Frontal cortex (tissue), 4 donors: ENCODE results near the gene DRD2. TPM values are rescaled to one million over a fixed set of nuclear protein-coding genes. Genes with fewer than 3 reads are reported as not detected.

Experiments used
- DNase-seq, 2 donors: peaks; one replicate each; pipeline ENCODE4 v3.0.0; 2012; ENCODE audit warnings: low spot score in 2 of 2
- FAIRE-seq: peaks from 2 replicates; lab custom pipeline; 2012; peaks lifted over from hg19 to GRCh38; lab: Jason Lieb, UNC
- total RNA-seq: library from RNA; depleted of rRNA; stranded (reverse); fragments of >200 nt; gene quantifications from one replicate; pipeline ENCODE4 v1.2.3, GENCODE V29; 2014
- donor health status: control.
- donor health status: control.
- donor health status: control.

The DRD2 gene
- total RNA-seq, 1 donor from 2014 or later = 1.6 TPM

DNA sequence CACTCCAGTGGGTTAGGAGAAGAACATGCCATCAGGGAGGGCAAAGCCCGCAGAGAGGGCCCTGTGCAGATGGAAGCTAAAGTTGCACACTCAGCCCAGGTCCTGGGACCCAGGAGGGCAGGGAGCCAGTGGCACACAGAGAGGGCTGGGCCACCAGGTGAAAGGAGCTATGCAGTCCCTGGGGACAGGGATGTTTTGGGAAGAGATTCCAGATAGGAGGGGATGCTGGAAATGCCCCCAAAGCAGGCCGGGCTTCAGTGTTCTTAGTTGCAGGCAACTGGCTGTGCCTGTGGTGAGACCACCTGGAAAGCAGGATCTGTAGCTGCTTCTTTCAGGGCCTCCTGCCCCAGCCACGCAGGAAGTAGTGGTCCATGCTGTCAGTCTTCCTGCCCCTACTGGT is 68.0 kb downstream of the DRD2 start:
- DNase-seq (no peak), FAIRE-seq (no peak)

DNA sequence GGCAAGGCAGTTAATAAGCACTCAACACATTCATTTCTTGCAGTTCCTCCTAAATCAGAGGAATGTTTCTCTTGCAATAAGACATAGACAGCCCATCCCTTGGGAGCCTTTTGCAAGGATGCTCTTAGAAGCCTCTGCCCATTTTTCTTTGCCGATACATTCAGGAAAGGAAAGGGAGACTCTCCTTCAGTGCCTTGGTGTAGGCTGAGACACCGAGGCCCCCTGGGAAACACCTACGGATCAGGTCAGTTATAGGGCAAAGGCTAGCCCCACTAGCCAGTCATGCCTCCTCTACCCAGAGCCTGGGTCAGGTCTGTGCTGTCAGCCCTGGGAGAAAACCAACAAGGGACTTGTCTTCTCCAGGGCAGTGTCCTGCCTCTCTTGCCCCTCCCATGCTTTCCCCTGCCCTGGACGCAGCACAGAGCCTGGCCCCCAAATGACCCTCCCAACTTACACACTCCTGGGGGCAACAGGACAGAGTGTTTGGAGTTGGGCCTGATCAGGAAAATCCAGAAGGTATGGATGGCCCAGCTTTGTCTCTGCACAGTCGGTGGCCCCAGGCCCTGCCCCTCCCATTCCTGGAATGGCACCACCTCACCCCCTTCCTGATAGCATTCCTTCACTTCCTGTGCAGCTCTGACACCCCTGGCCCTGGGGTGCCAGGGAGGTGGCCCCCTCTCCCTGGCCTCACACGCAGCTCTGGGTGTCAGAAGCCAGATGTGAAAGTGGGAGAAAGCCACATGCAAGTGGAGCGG is 69.3 kb downstream of the DRD2 start:
- no peak for FAIRE-seq

DNA sequence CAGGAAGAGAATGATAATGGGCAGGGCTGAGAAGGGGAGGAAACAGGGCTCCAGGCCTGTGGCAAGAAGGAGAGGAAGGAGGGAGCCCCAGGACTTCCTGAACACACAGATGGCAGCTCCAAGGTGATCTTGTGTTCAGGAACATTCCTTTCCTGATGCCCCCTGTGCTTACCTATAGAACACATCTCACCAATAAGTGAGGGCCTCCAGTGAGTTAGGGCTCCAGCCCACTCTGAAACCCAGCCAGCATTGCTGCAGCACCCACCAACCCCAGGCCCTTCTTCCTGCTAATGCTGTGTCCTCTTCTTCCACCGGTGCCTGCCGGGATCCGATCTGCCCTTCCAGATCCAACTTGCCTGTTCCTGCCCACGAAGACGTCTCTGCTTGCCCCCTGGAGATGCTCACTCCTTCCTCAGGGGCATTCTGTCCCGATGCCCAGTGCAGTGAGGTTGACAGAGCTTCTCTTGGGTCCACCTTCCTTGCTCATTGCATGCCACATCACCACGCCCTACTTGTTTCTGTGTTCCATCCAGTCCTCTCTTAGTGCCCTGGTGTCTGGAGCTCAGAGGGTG is 70.3 kb downstream of the DRD2 start:
- DNase-seq (no peak), FAIRE-seq (no peak)

More for the DNA sequence above, 69.3 kb downstream of the DRD2 start:
- no peak for DNase-seq

DNA sequence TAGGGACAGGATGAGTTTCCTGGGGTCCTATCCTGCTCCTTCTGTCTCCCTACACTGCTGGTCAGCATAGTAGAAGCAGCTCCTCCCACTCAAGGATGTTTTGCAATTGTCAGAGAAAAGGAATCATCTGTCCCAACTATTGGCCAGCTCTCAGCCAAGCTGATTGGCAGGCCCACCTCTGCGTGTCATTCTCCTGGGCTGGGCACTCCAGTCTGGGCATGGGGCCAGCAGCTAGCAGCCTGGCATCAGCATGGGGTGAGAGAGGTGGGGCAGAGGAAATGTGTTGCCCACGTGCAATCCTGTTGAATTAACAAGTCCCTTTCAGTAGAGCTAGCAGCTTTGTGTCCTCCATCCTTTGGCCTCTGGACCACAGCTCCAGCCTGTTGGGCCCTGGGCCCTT is 73.5 kb downstream of the DRD2 start:
- DNase-seq (peak; percentile 23 to 52), FAIRE-seq (no peak)

DNA sequence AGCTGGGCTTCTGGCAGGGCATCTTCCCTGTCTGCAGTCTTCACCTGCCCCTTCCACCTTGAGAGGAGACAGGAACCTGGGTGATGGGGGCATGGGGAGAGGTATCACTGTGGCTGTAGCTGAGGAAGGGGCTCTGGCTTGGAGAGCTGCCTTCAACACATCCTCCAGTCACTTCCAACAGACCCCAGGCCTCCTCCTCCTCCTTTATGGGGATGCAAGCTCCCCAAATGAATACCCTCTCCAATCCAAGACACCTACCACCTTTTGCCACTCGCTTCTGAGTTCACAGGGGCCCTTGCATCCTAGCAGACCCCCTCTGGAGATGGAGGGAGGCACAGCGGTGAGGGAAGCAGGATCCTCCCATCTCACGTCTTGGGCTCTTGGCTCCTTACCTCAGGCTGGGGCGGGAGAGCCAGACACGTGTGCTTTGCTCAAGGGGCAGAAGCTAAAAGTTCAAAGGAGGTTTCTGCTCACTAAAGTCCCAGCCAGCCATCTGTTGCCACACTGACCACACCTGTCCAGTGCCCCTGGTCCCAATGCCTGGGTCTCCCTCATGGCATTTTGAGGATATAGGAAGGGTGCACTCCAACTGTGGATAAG is 74.5 kb downstream of the DRD2 start:
- FAIRE-seq (no peak), DNase-seq (no peak)

DNA sequence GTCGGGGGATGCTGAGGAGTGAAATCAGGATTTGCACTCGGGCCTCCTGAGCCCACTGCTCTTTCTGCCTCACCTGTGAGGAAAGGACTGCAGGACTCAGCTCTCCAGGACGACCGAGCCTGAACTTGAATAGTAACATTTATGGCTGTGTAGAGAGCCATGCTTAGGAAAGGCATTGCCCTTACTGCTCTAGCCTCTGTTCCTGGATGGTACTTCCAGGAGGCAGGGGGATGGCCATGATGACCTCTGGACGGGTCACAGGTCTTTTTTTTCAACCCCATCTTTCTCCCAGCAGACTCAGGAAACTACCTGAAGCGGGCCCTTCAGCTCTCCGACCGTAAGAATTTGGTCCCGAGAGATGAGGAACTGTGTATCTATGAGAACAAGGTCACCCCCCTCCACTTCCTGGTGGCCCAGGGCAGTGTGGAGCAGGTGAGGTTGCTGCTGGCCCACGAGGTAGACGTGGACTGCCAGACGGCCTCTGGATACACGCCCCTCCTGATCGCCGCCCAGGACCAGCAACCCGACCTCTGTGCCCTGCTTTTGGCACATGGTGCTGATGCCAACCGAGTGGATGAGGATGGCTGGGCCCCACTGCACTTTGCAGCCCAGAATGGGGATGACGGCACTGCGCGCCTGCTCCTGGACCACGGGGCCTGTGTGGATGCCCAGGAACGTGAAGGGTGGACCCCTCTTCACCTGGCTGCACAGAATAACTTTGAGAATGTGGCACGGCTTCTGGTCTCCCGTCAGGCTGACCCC is 76.3 kb downstream of the DRD2 start:
- DNase-seq (no peak), FAIRE-seq (no peak)

DNA sequence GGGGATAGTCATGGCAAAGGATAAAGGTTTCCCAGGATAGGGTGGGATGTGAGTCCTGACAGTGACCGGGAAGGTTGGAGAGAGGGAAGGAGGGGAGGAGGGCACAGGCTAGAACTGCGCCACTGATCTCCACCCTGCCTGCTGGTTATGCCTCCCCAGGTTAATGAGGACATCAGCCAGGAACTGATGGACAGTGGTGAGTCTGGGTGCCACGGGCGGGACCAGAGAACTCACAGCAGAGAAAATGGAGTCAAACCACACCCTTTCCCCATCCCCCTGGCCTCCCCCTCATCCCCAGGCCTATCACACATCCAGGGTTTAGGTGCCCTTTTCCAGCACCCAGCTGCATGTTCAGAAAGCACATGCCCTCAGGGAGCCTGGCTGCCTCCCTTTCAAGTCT is 77.4 kb downstream of the DRD2 start:
- FAIRE-seq = no peak
- no peak for DNase-seq

DNA sequence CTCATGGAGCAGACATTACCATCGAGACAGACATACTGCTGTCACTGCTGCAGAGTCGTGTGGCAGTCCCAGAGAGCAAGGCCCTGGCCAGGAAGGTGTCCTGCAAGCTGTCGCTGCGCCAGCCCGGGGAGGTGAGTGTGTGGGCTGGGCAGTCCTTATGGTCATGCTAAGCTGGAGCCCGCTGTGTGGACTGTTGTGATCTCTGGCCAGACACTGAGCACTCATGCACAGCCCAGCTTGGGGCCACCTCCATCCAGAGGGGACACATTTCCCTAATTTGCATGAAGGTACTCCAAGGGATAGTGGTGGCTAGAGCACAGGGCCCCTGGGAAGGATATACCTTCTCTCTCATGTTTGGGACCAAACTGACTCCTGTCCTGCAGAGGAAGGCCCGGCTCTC is 78.0 kb downstream of the DRD2 start:
- no peak for DNase-seq
- no peak for FAIRE-seq

DNA sequence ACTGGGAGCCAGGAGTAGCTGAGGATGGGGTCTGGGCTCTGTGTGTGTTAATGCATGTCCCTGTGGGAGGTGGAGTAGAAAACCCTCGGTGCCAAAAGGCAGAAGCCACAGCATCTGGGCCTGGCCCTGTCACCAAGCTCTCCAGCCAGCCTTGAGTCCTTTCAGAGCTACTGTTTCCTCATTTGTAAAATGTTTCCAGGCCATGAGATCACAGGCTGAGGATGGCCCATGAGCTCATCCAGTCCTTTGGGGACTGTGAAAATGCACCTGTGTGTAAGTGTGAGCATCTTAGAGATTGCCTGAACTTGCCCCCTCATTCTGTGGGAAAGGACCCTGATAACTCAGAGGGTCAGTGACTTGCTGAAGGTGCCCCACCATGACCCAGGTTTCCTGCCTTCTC is 78.5 kb downstream of the DRD2 start:
- DNase-seq = no peak
- no peak for FAIRE-seq

DNA sequence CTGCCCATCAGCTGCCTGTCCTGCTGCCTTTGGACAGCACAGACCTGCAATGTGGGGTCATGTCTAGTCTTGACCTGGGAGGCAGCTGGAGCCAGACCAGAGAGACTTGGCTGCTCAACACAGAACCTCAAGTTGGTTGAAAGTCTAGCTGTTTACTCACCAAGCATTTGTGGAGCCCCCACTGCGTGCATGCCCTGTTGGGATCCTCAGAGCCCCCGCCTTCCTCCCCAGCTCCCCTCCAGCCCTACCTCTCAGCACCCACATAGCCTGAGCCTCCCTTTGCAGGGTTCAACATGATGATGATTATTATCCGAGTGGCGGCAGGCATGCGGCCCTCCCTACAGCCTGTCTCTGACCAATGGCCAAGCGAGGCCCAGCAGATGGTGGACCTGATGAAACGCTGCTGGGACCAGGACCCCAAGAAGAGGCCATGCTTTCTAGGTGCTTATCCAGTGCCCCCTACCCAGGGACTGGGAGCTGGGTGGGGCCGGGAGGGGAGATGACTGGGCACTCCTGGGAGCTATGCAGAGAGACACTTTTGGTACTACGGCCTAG is 79.3 kb downstream of the DRD2 start:
- FAIRE-seq = no peak

DNA sequence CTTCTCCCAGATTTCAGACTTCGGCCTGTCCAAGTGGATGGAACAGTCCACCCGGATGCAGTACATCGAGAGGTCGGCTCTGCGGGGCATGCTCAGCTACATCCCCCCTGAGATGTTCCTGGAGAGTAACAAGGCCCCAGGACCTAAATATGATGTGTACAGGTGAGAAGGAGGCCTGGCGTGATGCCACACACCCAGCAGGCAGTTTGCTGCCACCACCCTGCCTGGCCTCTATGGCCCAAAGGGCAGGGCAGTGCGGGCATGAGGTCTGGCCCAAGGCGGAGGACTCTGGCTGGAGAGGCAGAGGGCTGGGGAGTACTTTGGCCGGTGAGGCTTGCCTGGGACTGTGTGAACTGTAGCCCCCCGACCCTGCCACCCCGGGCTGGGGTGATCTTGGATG is 80.3 kb downstream of the DRD2 start:
- no peak for DNase-seq
- FAIRE-seq = no peak

More for the DNA sequence above, 79.3 kb downstream of the DRD2 start:
- no peak for DNase-seq

DNA sequence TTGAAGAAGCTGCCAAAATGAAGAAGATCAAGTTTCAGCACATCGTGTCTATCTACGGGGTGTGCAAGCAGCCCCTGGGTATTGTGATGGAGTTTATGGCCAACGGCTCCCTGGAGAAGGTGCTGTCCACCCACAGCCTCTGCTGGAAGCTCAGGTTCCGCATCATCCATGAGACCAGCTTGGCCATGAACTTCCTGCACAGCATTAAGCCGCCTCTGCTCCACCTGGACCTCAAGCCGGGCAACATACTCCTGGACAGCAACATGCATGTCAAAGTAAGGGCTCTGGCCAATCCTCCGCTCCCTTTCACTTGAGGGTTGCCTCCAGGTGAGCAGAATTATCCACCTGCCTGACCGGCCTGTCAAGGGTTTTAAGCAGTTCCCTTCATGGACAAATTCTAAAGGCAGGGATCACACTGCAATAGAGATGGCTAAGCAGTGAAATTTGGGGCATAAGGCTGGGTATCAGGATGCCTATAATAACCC is 81.7 kb downstream of the DRD2 start:
- no peak for FAIRE-seq
- no peak for DNase-seq

DNA sequence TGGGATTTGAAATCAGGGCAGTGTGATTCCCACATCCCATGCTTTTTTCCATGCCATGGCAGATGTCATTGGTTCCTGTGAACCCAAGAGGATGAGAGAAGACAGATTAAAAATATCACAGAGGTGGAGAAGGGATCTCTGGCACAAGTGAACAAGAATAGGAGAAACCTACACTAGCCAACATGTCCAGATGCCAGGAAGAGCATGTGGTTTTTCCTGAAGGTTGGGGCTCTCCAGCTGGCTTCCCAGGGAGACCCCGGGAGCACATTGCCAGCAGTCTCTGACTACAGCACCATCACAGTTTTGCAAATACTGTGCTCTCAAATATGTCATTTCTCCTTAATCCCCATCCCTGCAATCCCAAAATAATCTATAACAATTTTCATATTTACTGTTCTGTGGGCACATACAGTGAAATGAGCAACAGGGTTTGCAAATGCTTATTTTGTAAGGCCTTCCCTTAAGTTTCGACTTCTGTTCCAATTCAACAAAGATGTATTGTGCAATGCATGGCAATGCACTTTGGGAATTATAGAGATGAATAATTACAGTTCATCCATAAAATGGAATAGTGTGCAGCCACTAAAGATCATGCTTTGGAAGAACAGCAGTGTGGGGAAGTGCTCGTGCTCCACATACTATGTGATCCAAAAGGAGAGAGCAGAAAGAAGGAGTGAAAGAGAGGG is 82.8 kb downstream of the DRD2 start:
- FAIRE-seq (no peak), DNase-seq (no peak)

DNA sequence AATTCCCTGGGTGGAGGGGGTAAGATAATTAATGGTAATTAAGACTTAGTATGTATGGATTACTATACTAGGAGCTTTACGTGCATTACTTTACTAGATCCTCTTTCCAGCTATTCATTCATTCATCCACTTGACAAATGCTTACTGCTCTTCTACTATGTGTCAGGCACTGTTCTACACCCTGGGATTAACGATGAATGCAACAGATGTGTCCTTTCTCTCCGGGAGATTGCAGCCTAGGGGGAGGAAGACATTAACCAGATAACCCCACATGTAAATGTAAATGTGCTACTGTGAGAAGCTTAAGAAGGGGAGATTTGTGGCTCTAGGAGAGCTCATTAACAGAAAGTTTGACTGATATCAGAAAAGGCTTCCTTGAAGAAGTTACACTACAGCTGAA is 85.9 kb downstream of the DRD2 start:
- FAIRE-seq (no peak), DNase-seq (no peak)

DNA sequence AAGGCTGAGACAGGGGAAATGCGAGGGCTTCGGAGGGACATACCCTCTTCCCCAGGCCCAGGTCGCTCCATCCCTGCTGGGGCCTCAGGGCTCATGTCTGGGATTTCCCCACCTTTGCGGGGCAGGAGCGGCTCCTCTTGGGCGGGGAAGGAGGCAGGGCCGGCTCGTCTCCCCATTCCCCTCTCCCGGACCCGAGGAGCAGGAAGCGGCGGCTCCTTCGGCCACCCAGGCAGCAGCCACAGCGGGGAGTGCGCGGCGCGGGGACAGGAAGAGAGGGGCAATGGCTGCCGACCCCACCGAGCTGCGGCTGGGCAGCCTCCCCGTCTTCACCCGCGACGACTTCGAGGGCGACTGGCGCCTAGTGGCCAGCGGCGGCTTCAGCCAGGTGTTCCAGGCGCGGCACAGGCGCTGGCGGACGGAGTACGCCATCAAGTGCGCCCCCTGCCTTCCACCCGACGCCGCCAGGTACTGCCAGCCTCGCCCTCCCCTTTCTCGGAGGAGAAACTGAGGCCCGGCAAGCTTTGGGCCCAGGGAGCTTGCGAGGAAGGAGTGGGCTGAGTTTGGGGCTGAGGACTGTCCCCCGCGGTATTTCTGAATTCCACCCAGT is 87.5 kb downstream of the DRD2 start, which contains the start of gene ANKK1:
Gene ANKK1, plus strand, starts transcription at position 175 of the 607 bp plus-strand sequence. Its CDS starts 106 bp downstream, at position 281.
- DNase-seq = no peak
- no peak for FAIRE-seq

DNA sequence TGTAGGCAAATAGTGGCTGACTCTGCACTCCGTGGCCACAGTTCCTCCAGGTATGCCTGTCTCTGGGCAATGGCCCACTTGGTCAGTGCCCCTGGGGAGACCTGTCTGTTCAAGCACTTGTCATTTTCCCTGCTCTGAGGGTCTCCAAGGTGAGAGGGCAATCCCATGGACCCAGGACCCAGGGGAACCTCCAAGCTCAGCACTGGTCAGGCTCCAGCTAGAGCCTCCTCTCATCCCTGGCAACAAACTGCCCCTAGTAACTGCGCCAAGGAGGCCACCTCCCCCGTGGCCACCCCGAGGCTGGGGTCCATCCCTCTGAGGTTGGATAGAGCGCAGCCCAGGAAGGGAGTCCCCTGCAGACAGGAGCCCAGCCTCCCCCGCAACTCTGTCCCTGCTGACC is 88.3 kb downstream of the DRD2 start:
- DNase-seq = no peak
- FAIRE-seq = no peak

DNA sequence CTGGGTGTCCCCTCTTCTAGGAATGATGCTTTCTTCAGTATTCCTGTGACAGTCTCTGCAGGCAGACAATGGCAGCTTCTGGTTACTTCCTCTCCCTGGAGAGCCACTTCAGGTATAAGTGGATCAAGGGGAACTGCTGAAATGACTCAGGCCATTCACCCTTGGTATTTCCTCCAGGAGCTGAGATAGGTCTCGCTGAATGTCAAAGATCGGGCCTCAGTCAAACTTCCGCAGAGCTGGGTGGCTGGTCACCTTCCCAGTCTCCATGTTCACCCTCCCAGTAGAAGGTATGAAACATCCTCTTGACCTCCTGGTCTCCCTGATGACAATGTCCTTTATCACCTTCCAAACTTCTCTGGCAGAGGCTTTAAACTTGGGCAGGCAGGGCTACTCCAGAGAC is 89.4 kb downstream of the DRD2 start:
- FAIRE-seq = no peak
- no peak for DNase-seq

DNA sequence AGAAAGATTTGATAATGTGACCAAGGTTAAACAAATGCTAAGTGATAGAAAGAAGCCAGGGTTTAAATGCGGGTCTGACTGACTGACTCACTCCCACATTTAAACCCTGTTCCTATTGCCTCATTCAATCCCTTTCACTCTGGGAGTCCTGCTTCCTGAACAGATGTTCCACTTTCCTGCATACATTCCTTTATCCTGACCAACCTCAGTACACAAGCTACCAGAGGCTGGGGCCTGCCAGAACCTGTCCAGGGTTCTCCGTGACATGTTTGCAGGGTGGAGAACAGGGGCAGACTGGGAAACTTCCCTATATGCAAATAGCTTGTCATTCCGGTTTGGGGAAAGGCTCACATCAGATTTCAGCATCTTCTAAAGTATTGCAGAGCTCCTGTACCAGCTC is 90.6 kb downstream of the DRD2 start:
- FAIRE-seq = no peak
- DNase-seq = no peak

DNA sequence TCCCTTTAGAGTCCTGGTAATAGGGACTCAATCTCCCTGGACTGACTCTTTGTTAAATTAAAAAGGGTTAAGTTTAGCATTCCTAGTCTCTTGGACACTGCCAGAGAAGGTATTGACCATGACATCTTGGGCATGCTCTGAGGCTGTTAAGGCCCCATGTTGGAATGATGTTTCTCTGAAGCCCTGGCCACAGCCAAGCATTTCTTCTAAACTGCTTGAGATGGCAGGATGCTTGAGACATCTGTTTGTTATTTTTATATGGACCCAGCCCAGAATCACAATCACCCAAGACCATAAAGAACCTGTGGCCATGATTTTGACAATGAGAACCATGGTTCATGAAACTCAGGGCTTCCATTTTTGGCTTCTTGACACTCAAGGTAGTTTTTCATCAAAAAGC is 93.1 kb downstream of the DRD2 start:
- DNase-seq = no peak
- FAIRE-seq = no peak
